SH-SY5Y (cell line): Measurements from ENCODE around the gene PPP2R5A.

Experiments used
- GATA2 ChIP-seq: IDR thresholded peaks from 2 replicates; pipeline ENCODE4 v1.6.1; 2011; ENCODE audit warnings: mild to moderate bottlenecking, low read depth, low read length
- GATA3 ChIP-seq: IDR thresholded peaks from 2 replicates; pipeline ENCODE4 v1.6.1; 2011; ENCODE audit warnings: low read depth, mild to moderate bottlenecking, low read length, moderate library complexity

- TF ChIP-seq GATA3: no peak
- TF ChIP-seq GATA2: no peak
These were observed 32.7 kb downstream of the PPP2R5A start for GRCh38 chr1:212317916-212318315.
